Muscle of leg (tissue), 11 donors: ENCODE data around the gene LGR4. TPM values are rescaled to one million over a fixed set of nuclear protein-coding genes. Genes with fewer than 3 reads are reported as not detected.
"Not testable (repeated sequence)": the region's sequence is repeated elsewhere in the genome, so short reads cannot be mapped to it uniquely, and the experiment has no call there.

Source experiments
- DNase-seq: peaks from one replicate; pipeline ENCODE4 v3.0.0; 2013
- H3K27ac ChIP-seq: one replicate; pipeline ENCODE4 v1.5.1; 2013; ENCODE audit warnings: mild to moderate bottlenecking, low read length, control low read depth
- H3K27me3 ChIP-seq: one replicate; pipeline ENCODE4 v1.6.1; 2013; ENCODE audit warnings: low read length; ENCODE audit not compliant: control insufficient read depth, insufficient read depth
- H3K36me3 ChIP-seq: one replicate; pipeline ENCODE4 v1.6.1; 2013; ENCODE audit warnings: low read length; ENCODE audit not compliant: control insufficient read depth, insufficient read depth
- H3K4me1 ChIP-seq: one replicate; pipeline ENCODE4 v1.6.1; 2013; ENCODE audit warnings: low read length; ENCODE audit not compliant: control insufficient read depth, insufficient read depth
- H3K4me3 ChIP-seq: one replicate; pipeline ENCODE4 v1.5.1; 2013; ENCODE audit warnings: low read length, control low read depth
- H3K9me3 ChIP-seq: replicated peaks from 2 replicates; pipeline ENCODE4 v1.6.1; 2013; ENCODE audit warnings: low read depth, low read length; ENCODE audit not compliant: control insufficient read depth
- WGBS: methylation state at CpG from one replicate; pipeline ENCODE4 v1.1.5; 2013; ENCODE audit warnings: missing lambda C conversion rate; ENCODE audit not compliant: insufficient coverage; 5-methylcytosine and 5-hydroxymethylcytosine counted together
- polyA plus RNA-seq, 8 donors: library from polyadenylated mRNA; unstranded; fragments of 120-200 nt; gene quantifications; one replicate each; pipeline versions ENCODE4 v1.2.1 to v1.2.3, GENCODE V29; 2013; ENCODE audit warnings: inconsistent platforms in 1 of 8, low replicate concordance in 1 of 8; ENCODE audit not compliant: insufficient read length in 8 of 8, insufficient read depth in 1 of 8
- total RNA-seq: library from RNA; stranded (reverse); fragments of 120-200 nt; gene quantifications from one replicate; pipeline ENCODE4 v1.2.4, GENCODE V29; 2013

Gene LGR4
- total and polyA plus RNA-seq, 9 donors = 18.8 to 33.3 (median 27.6) TPM

- Histone ChIP-seq H3K9me3 (no peaks in the 10 kb centered on the region), H3K27ac (no peak overlapping the region), H3K36me3 (peaks cover 2% of the 10 kb centered on the region), H3K4me3 (no peak overlapping the region), H3K4me1 (no peaks in the 10 kb centered on the region), H3K27me3 (no peaks in the 10 kb centered on the region)
- no peak for DNase-seq
- no CpG with 5 or more reads among the region's 5 CpGs for WGBS
Measured at GRCh38 chr11:27354359-27354965, 118.1 kb downstream of the LGR4 start.

- Histone ChIP-seq H3K4me3 (no peak overlapping the region), H3K27me3 (no peaks in the 10 kb centered on the region), H3K36me3 (peaks cover 2% of the 10 kb centered on the region), H3K4me1 (no peaks in the 10 kb centered on the region), H3K9me3 (no peaks in the 10 kb centered on the region), H3K27ac (no peak overlapping the region)
- no CpG with 5 or more reads among the region's 2 CpGs for WGBS
- DNase-seq = no peak
Measured at GRCh38 chr11:27353593-27354358, 118.8 kb downstream of the LGR4 start.

GRCh38 chr11:27352781-27353180, 119.8 kb downstream of the LGR4 start:
- DNase-seq = no peak
- no peaks in the 10 kb centered on the region for H3K9me3 ChIP-seq
- WGBS = no CpG with 5 or more reads among the region's 2 CpGs
- no peaks in the 10 kb centered on the region for H3K27me3 ChIP-seq
- no peak overlapping the region for H3K27ac ChIP-seq
- H3K36me3 ChIP-seq = peaks cover 2% of the 10 kb centered on the region
- H3K4me3 ChIP-seq = no peak overlapping the region
- H3K4me1 ChIP-seq = no peaks in the 10 kb centered on the region

GRCh38 chr11:27350511-27350910, 122.1 kb downstream of the LGR4 start:
- DNase-seq = peak; percentile 65
- peaks cover 2% of the 10 kb centered on the region for H3K36me3 ChIP-seq
- H3K4me3 ChIP-seq = no peak overlapping the region

GRCh38 chr11:27349919-27350318, 122.7 kb downstream of the LGR4 start:
- Histone ChIP-seq H3K4me1 (no peaks in the 10 kb centered on the region), H3K9me3 (no peaks in the 10 kb centered on the region), H3K4me3 (no peak overlapping the region), H3K36me3 (peaks cover 2% of the 10 kb centered on the region), H3K27me3 (no peaks in the 10 kb centered on the region), H3K27ac (no peak overlapping the region)
- WGBS = 86% methylated on average over 2 of the region's 2 CpGs
- DNase-seq = no peak

More at GRCh38 chr11:27350511-27350910, 122.1 kb downstream of the LGR4 start:
- Histone ChIP-seq H3K9me3 (no peaks in the 10 kb centered on the region), H3K4me1 (no peaks in the 10 kb centered on the region), H3K27me3 (no peaks in the 10 kb centered on the region), H3K27ac (peak overlapping the region; percentile 57)

- H3K4me1 ChIP-seq = no peaks in the 10 kb centered on the region
- no peaks in the 10 kb centered on the region for H3K9me3 ChIP-seq
- H3K27ac ChIP-seq = no peak overlapping the region
- peak; percentile 24 for DNase-seq
- no peak overlapping the region for H3K4me3 ChIP-seq
- H3K36me3 ChIP-seq = peaks cover 2% of the 10 kb centered on the region
- no CpG with 5 or more reads among the region's 3 CpGs for WGBS
- H3K27me3 ChIP-seq = no peaks in the 10 kb centered on the region
Measured at GRCh38 chr11:27348340-27348873, 124.2 kb downstream of the LGR4 start.

- Histone ChIP-seq H3K36me3 (peaks cover 2% of the 10 kb centered on the region), H3K4me3 (no peak overlapping the region), H3K9me3 (no peaks in the 10 kb centered on the region), H3K27ac (no peak overlapping the region), H3K4me1 (no peaks in the 10 kb centered on the region), H3K27me3 (no peaks in the 10 kb centered on the region)
- peak; percentile 20 for DNase-seq
- 60% methylated on average over 1 of the region's 5 CpGs for WGBS
Measured at GRCh38 chr11:27347359-27348339, 124.9 kb downstream of the LGR4 start.

- no CpG with 5 or more reads among the region's 3 CpGs for WGBS
- no peaks in the 10 kb centered on the region for H3K27me3 ChIP-seq
- H3K9me3 ChIP-seq = no peaks in the 10 kb centered on the region
- DNase-seq = no peak
- no peaks in the 10 kb centered on the region for H3K4me1 ChIP-seq
- H3K4me3 ChIP-seq = no peak overlapping the region
- H3K27ac ChIP-seq = no peak overlapping the region
- H3K36me3 ChIP-seq = peaks cover 3% of the 10 kb centered on the region
Measured at GRCh38 chr11:27339941-27340340, 132.6 kb downstream of the LGR4 start.

GRCh38 chr11:27334764-27335163, 137.8 kb downstream of the LGR4 start:
- H3K27ac ChIP-seq, H3K36me3 ChIP-seq, H3K27me3 ChIP-seq, DNase-seq, H3K9me3 ChIP-seq, H3K4me1 ChIP-seq, H3K4me3 ChIP-seq: not testable (repeated sequence)
- no CpG with 5 or more reads among the region's 4 CpGs for WGBS

GRCh38 chr11:27331981-27332380, 140.6 kb downstream of the LGR4 start:
- WGBS = no CpG with 5 or more reads among the region's 2 CpGs

More at GRCh38 chr11:27331981-27332380, 140.6 kb downstream of the LGR4 start:
- no peak for DNase-seq
- Histone ChIP-seq H3K4me3 (no peak overlapping the region), H3K4me1 (no peaks in the 10 kb centered on the region), H3K9me3 (no peaks in the 10 kb centered on the region), H3K36me3 (peaks cover 3% of the 10 kb centered on the region), H3K27me3 (no peaks in the 10 kb centered on the region), H3K27ac (no peak overlapping the region)
